GM23248 (cell line): ENCODE data around the gene KRI1. TPM values are rescaled to one million over a fixed set of nuclear protein-coding genes. Genes with fewer than 3 reads are reported as not detected.
A peak's percentile ranks its signal among the peaks of the same experiment; 100 is the strongest.

Experiments used
- DNase-seq: peaks from one replicate; pipeline ENCODE4 v3.0.0-alpha.2; 2015
- H2AFZ ChIP-seq: fragments of 200-600 bp; sonication (generic); 2 replicates; pipeline ENCODE4 v1.6.1; 2016; ENCODE audit warnings: antibody characterized with exemption
- H3F3A ChIP-seq: fragments of 200-600 bp; sonication (generic); 2 replicates; pipeline ENCODE4 v1.6.1; 2016; ENCODE audit warnings: mild to moderate bottlenecking, antibody characterized with exemption, mixed run types; ENCODE audit not compliant: insufficient read depth
- H3K27ac ChIP-seq: fragments of 200-600 bp; sonication (generic); 2 replicates; pipeline ENCODE4 v1.5.1; 2016; ENCODE audit warnings: mild to moderate bottlenecking
- H3K27me3 ChIP-seq: fragments of 200-600 bp; sonication (generic); replicated peaks from 2 replicates; pipeline ENCODE4 v1.6.1; 2016; ENCODE audit warnings: mild to moderate bottlenecking; ENCODE audit not compliant: insufficient read depth
- H3K36me3 ChIP-seq: fragments of 200-600 bp; sonication (generic); 2 replicates; pipeline ENCODE4 v1.6.1; 2016; ENCODE audit warnings: low read depth, mild to moderate bottlenecking
- H3K4me1 ChIP-seq: fragments of 200-600 bp; sonication (generic); 2 replicates; pipeline ENCODE4 v1.6.1; 2016; ENCODE audit warnings: mild to moderate bottlenecking; ENCODE audit not compliant: insufficient read depth
- H3K4me2 ChIP-seq: fragments of 200-600 bp; sonication (generic); one replicate; pipeline ENCODE4 v1.6.1; 2016; ENCODE audit warnings: mild to moderate bottlenecking; ENCODE audit not compliant: unreplicated experiment
- H3K4me3 ChIP-seq: fragments of 200-600 bp; sonication (generic); 2 replicates; pipeline ENCODE4 v1.5.1; 2016; ENCODE audit warnings: mild to moderate bottlenecking
- H3K79me2 ChIP-seq: fragments of 200-600 bp; sonication (generic); 2 replicates; pipeline ENCODE4 v1.6.1; 2016; ENCODE audit warnings: mild to moderate bottlenecking; ENCODE audit not compliant: insufficient read depth
- H3K9ac ChIP-seq: fragments of 200-600 bp; sonication (generic); 2 replicates; pipeline ENCODE4 v1.6.1; 2016; ENCODE audit warnings: mild to moderate bottlenecking
- H3K9me2 ChIP-seq: fragments of 200-600 bp; sonication (generic); 2 replicates; pipeline ENCODE4 v1.6.1; 2016; ENCODE audit warnings: mixed run types, mild to moderate bottlenecking, moderate library complexity; ENCODE audit not compliant: insufficient read depth
- H3K9me3 ChIP-seq: fragments of 200-600 bp; sonication (generic); one replicate; pipeline ENCODE4 v1.6.1; 2017; ENCODE audit warnings: low read depth
- H4K20me1 ChIP-seq: fragments of 200-600 bp; sonication (generic); 2 replicates; pipeline ENCODE4 v1.6.0; 2016; ENCODE audit not compliant: insufficient read depth
- EZH2 ChIP-seq: fragments of 200-600 bp; sonication (generic); IDR thresholded peaks from 2 replicates; pipeline ENCODE4 v1.6.1; 2018; ENCODE audit warnings: antibody characterized with exemption, mild to moderate bottlenecking; ENCODE audit not compliant: insufficient read depth, poor library complexity, severe bottlenecking
- EZH2phosphoT487 ChIP-seq: fragments of 200-600 bp; sonication (generic); IDR thresholded peaks from 2 replicates; pipeline ENCODE4 v1.6.1; 2018; ENCODE audit warnings: antibody characterized with exemption, moderate library complexity, mild to moderate bottlenecking, low read depth; ENCODE audit not compliant: insufficient read depth
- WGBS, 2 experiments: methylation state at CpG; one replicate each; pipeline ENCODE4 v1.1.6; 2015 to 2017; ENCODE audit warnings: low lambda C conversion rate in 2 of 2, low coverage in 1 of 2; ENCODE audit errors: missing lambda C conversion rate in 2 of 2; 5-methylcytosine and 5-hydroxymethylcytosine counted together
- in situ Hi-C: fragments of 300-500 bp; cut with MboI; formaldehyde crosslinking; loops from 2 replicates; pipeline ENCODE4 v1.15.0; 2020
- polyA plus RNA-seq: library from polyadenylated mRNA; unstranded; fragments of >200 nt; fragmentation: Nextera tagmentation; extraction: Ambion mirVana; gene quantifications from 2 replicates; pipeline ENCODE4 v1.2.1, GENCODE V29; 2016
- total RNA-seq: library from RNA; depleted of rRNA; stranded (reverse); fragments of >200 nt; shearing (Covaris generic); gene quantifications from 2 replicates; pipeline ENCODE4 v1.2.3, GENCODE V29; 2014

Gene KRI1
- total and polyA plus RNA-seq, 2 experiments from 2014 or later: 11.3 to 15.1 TPM

GRCh38 chr19:10538204-10538983 is 27.4 kb downstream of the KRI1 start:
- no peak overlapping the region for H3K27ac ChIP-seq
- no peak overlapping the region for H3K4me2 ChIP-seq
- no peak overlapping the region for H2AFZ ChIP-seq
- H3K9me3 ChIP-seq: no peaks in the 10 kb centered on the region
- no peak overlapping the region for H3K4me3 ChIP-seq
- peaks cover 13% of the 10 kb centered on the region; the same call in 1 of the 2 replicates for H3K27me3 ChIP-seq
- H3K9me2 ChIP-seq: no peaks in the 10 kb centered on the region
- 0 out of 2 replicates have a peak, but pooled peaks cover 5% of the 10 kb centered on the region for H3F3A ChIP-seq
- no peaks in the 10 kb centered on the region for H3K79me2 ChIP-seq
- 69 to 77% methylated on average over 20 of the region's 20 CpGs for WGBS, 2 experiments
- no peaks in the 10 kb centered on the region for H3K36me3 ChIP-seq
- H3K9ac ChIP-seq: no peak overlapping the region
- no peaks in the 10 kb centered on the region for H4K20me1 ChIP-seq
- peaks cover 1% of the 10 kb centered on the region; the same call in 1 of the 2 replicates for H3K4me1 ChIP-seq
- in situ Hi-C loops: no loop called here
- DNase-seq: no peak
- TF ChIP-seq EZH2phosphoT487 (no peak), EZH2 (no peak)

- Histone ChIP-seq H3K27ac (no peak overlapping the region), H2AFZ (no peak overlapping the region), H3K9me3 (no peaks in the 10 kb centered on the region), H3K27me3 (peaks cover 13% of the 10 kb centered on the region; the same call in 1 of the 2 replicates), H3K4me2 (no peak overlapping the region), H3F3A (0 out of 2 replicates have a peak, but pooled peaks cover 5% of the 10 kb centered on the region), H3K36me3 (no peaks in the 10 kb centered on the region), H3K4me3 (no peak overlapping the region), H3K79me2 (no peaks in the 10 kb centered on the region), H3K9me2 (no peaks in the 10 kb centered on the region), H3K9ac (no peak overlapping the region), H3K4me1 (peaks cover 4% of the 10 kb centered on the region; the same call in 1 of the 2 replicates), H4K20me1 (no peaks in the 10 kb centered on the region)
- TF ChIP-seq EZH2 (no peak), EZH2phosphoT487 (no peak)
- in situ Hi-C loops: no loop called here
- no peak for DNase-seq
- WGBS, 2 experiments: 61 to 62% methylated on average over 11 of the region's 11 CpGs
Observed at GRCh38 chr19:10537668-10538067, 28.1 kb downstream of the KRI1 start.

- 0 out of 2 replicates have a peak, but pooled peaks cover 5% of the 10 kb centered on the region for H3F3A ChIP-seq
- no peaks in the 10 kb centered on the region for H4K20me1 ChIP-seq
- no peaks in the 10 kb centered on the region for H3K79me2 ChIP-seq
- no peak overlapping the region for H3K27ac ChIP-seq
- peaks cover 13% of the 10 kb centered on the region; the same call in 1 of the 2 replicates for H3K27me3 ChIP-seq
- no peak overlapping the region for H2AFZ ChIP-seq
- DNase-seq: no peak
- no peak overlapping the region for H3K4me3 ChIP-seq
- in situ Hi-C loops: no loop called here
- H3K9me2 ChIP-seq: no peaks in the 10 kb centered on the region
- H3K4me1 ChIP-seq: peaks cover 4% of the 10 kb centered on the region; the same call in 1 of the 2 replicates
- WGBS, 2 experiments: 54 to 61% methylated on average over 6 of the region's 6 CpGs
- H3K4me2 ChIP-seq: no peak overlapping the region
- no peaks in the 10 kb centered on the region for H3K36me3 ChIP-seq
- H3K9me3 ChIP-seq: no peaks in the 10 kb centered on the region
- H3K9ac ChIP-seq: no peak overlapping the region
- TF ChIP-seq EZH2: no peak
- TF ChIP-seq EZH2phosphoT487: no peak
Observed at GRCh38 chr19:10535613-10536012, 30.2 kb downstream of the KRI1 start.

- peaks cover 13% of the 10 kb centered on the region; the same call in 1 of the 2 replicates for H3K27me3 ChIP-seq
- no peaks in the 10 kb centered on the region for H3K9me2 ChIP-seq
- no peak overlapping the region for H3K4me2 ChIP-seq
- in situ Hi-C loops: no loop called here
- H3K27ac ChIP-seq: peak overlapping the region; percentile 59
- H2AFZ ChIP-seq: 0 out of 2 replicates have a peak overlapping the region, but pooled peaks have one; percentile 9
- H3F3A ChIP-seq: 0 out of 2 replicates have a peak, but pooled peaks cover 5% of the 10 kb centered on the region
- TF ChIP-seq EZH2 (no peak), EZH2phosphoT487 (no peak)
- no peaks in the 10 kb centered on the region for H3K36me3 ChIP-seq
- H3K4me1 ChIP-seq: peaks cover 4% of the 10 kb centered on the region; the same call in 1 of the 2 replicates
- H3K4me3 ChIP-seq: no peak overlapping the region
- H3K79me2 ChIP-seq: no peaks in the 10 kb centered on the region
- WGBS, 2 experiments: 53 to 60% methylated on average over 10 of the region's 10 CpGs
- no peaks in the 10 kb centered on the region for H4K20me1 ChIP-seq
- H3K9ac ChIP-seq: peak overlapping the region; percentile 26; the same call in 1 of the 2 replicates
- H3K9me3 ChIP-seq: no peaks in the 10 kb centered on the region
- DNase-seq: peak; percentile 79
Observed at GRCh38 chr19:10533646-10534386, 32.0 kb downstream of the KRI1 start.
